GM19395 (cell line): ENCODE data around the gene FRMPD3.

ENCODE experiments used
- ATAC-seq: cut with Tn5 transposase; IDR thresholded peaks from one replicate; pipeline ENCODE4 v1.9.1; 2021; ENCODE audit warnings: mild to moderate bottlenecking, moderate library complexity; ENCODE audit not compliant: unreplicated experiment

Gene FRMPD3

DNA sequence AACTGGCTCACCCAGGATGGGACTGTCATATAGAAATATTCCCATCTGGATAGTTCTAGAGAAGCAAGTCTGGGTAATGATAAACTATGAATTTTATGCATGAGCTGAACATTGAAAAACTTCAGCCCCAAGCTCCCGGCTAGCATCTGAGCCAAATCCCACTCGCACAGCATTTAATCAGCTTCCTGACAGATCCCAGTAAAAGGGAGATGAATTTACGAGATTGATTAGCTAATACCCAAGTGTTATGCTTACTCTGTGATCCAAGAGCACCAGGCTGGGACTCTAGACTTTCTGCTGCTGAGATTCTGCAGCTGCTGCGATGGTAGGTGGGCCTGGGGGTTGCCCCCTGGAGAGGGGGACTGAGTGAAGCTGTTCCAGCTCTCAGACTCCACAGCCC, 28.0 kb downstream of the FRMPD3 start:
- ATAC-seq, result no peak

DNA sequence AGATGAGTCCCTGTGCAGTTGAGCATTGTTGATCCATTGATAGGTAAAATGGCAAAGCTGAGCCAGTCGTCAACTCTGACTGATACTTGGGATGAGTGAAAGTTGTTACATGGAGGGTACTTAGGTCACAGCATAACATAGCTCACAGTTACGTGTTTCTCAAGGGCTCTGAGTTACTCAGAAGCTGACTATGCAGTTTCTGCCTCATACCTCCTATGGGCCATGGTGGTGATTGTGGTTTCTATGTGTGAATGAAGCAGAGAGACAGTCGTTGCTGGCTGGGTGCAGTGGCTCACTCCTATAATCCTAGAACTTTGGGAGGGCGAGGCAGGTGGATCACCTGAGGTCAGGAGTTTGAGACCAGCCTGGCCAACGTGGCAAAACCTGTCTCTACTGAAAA, 30.8 kb downstream of the FRMPD3 start:
- ATAC-seq, result no peak

GRCh38 chrX:107482046-107482445, 32.6 kb downstream of the FRMPD3 start:
- ATAC-seq, result no peak

DNA sequence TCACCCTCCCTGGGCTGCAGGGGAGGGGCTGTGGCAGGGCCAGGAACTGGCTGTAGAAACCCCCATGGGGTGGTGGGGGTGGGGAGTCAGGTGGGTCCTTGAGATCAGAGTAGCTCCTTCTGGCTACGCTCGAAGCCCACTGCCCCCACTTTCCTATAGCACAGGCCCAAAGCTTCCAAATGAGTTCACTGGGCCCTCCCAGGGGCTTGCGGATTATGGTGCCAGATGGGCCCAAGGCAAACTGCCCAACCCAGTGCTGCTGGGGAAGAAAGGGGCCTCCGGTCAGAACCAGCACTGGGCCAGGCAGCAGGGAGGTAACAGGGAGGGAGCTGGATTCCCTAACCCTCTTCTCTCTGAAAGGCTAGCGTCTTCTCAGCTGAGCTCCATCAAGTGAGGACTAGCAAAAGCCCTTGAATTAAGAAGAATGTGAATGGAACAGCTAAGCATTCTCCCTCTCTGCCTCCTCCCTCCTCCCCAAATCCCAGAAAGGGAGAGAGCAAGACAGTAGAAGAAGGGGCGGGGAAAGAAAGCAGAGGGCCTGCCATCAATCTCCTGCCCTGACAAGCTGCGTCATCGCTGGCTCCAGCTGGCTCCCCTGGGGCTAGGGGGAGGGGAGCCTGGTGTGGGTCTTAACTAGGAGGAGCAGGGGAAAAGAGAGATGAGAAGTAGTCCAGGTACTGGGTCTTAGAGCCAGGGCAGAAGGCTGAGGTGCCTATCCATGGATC, 34.7 kb downstream of the FRMPD3 start:
- no peak for ATAC-seq

DNA sequence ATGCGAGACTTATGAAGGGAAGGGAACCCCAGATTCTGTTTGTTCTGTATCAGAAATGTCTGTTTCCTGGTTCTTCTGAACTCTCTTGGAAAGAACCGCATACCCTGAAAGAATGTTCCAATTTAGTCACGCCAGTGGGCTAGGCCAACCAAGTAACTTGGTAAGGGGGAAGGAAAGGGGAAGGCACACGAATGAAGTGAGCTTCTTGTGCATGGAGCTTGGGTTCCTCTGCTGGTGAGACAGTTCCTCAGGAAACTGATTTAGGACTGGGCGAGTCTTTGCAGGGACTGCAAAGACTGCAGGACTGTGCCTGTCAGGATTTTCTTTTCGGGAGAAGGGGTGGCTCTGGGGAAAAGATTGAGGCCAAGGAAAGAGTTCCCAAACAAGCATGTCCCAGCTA, 35.6 kb downstream of the FRMPD3 start:
- ATAC-seq, result no peak

- ATAC-seq, result no peak
These were observed 43.7 kb downstream of the FRMPD3 start for GRCh38 chrX:107493141-107493540.

DNA sequence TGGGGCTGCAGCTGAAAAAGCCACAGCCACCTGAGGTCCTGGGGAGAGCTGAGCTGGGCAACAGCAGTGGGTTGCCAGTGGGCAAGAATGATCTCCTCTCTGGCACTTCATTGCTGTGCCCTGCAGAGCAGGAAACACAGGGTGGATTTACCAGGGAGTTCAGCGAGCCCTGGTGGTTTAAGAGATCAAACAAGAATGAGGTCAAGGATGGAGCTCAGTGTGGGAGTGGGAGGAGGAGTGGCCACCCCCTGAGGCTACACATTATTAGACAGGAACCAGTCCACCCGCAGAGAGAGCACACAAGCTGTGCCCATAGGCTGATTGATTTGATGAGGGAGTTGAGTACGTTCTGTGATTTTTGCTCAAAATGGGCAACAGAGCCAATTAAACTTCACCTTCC, 47.3 kb downstream of the FRMPD3 start:
- ATAC-seq, result no peak
